Activated CD4-positive, alpha-beta T cell treated with anti-CD3 and anti-CD28 coated beads for 36 hours (primary cell): ENCODE results near the gene DCLK1. TPM values are rescaled to one million over a fixed set of nuclear protein-coding genes. Genes with fewer than 3 reads are reported as not detected.

Experiments used
- ATAC-seq: fragments of 200-7000 bp; cut with Tn5 transposase; one replicate; pipeline ENCODE4 v1.10.0; 2021; ENCODE audit warnings: mild to moderate bottlenecking, moderate library complexity
- CTCF ChIA-PET: fragments of 350-600 bp; sonication (Branson Sonifier 250); formaldehyde crosslinking; loops from one replicate; lab custom pipeline; 2021; ENCODE audit warnings: antibody characterized with exemption; lab: Charles Lee
- POLR2A ChIA-PET: fragments of 350-600 bp; sonication (Branson Sonifier 250); formaldehyde crosslinking; loops from one replicate; lab custom pipeline; 2021; ENCODE audit warnings: antibody characterized with exemption, inconsistent platforms; lab: Charles Lee
- DNase-seq: peaks from one replicate; pipeline ENCODE4 v3.0.0-alpha.2; 2020
- H3K27ac Mint-ChIP-seq: one replicate; pipeline ENCODE4 v1.8.0; 2021; ENCODE audit warnings: mixed read lengths
- H3K27me3 Mint-ChIP-seq: one replicate; pipeline ENCODE4 v1.8.0; 2021; ENCODE audit warnings: mixed read lengths
- H3K36me3 Mint-ChIP-seq: one replicate; pipeline ENCODE4 v1.8.0; 2021; ENCODE audit warnings: low read depth, mixed read lengths
- H3K4me1 Mint-ChIP-seq: one replicate; pipeline ENCODE4 v1.8.0; 2021; ENCODE audit warnings: mixed read lengths
- H3K4me3 Mint-ChIP-seq: one replicate; pipeline ENCODE4 v1.8.0; 2021; ENCODE audit warnings: mild to moderate bottlenecking, moderate library complexity, mixed read lengths
- H3K9me3 Mint-ChIP-seq: one replicate; pipeline ENCODE4 v1.8.0; 2021; ENCODE audit warnings: low read depth, mixed read lengths
- intact Hi-C, 2 experiments: fragments of 100-400 bp; cut with DNase I in 1 of 2; cut with micrococcal nuclease in 1 of 2; formaldehyde crosslinking; loops; one replicate each; pipeline versions ENCODE4 v1.14.2 to v1.15.1; 2022 to 2024; cut with DNase I, micrococcal nuclease
- total RNA-seq, 2 experiments: library from RNA; stranded (reverse); gene quantifications; one replicate each; pipeline ENCODE4 v1.2.3, GENCODE V29; 2021

Gene DCLK1
- total RNA-seq, 2 experiments from 2014 or later, result not detected

DNA sequence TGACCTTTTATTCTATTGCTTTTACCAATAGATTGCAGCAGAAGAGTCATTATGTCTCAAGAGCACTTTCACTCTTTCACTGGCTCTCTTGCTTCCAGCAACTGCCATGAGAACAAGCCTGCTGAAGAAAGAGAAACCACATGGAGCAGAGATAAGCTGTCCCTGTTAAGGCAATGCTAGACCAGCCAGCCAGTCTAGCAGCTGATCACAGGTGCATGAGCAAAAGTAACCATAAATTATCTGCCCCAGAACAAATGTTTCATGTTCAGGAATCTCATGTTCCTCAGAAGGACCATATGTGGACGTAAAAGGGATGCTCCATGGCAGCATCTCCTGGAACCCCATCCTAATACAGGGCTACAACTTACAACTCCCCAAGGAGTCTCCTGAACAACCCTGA is 20.4 kb upstream of the DCLK1 start:
- Mint-ChIP-seq H3K4me1 (no peaks in the 10 kb centered on the region), H3K4me3 (no peak overlapping the region)

DNA sequence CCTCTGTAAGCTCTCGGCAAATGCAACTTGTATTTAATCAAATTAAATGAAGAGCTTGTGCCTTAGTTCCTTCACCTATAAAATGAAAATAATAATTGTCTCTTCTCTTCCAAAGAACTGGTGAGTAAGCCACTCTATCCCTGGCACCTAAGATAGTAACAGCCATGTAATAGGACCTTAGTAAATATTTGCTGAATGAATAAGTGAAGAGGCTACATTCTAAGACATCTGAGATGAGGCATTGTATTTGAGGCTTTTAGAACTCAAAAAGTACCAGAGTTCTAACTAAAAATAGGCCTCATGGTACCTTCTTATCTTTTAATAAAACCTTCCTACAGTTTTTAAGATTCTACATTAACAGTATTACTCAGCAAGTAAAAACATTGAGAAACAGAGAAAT is 17.3 kb upstream of the DCLK1 start:
- Mint-ChIP-seq H3K9me3 (peaks cover 5% of the 10 kb centered on the region), H3K27ac (no peak overlapping the region), H3K4me3 (no peak overlapping the region), H3K4me1 (no peaks in the 10 kb centered on the region), H3K27me3 (no peaks in the 10 kb centered on the region), H3K36me3 (no peaks in the 10 kb centered on the region)
- intact Hi-C loops, result no loop called here
- POLR2A ChIA-PET, result no interaction called here
- DNase-seq, result no peak
- CTCF ChIA-PET, result no interaction called here
- ATAC-seq, result no peak

More for the DNA sequence above, 20.4 kb upstream of the DCLK1 start:
- no peak for ATAC-seq
- no peaks in the 10 kb centered on the region for H3K36me3 Mint-ChIP-seq
- H3K27ac Mint-ChIP-seq, result no peak overlapping the region
- ChIA-PET POLR2A (no interaction called here), CTCF (no interaction called here)
- intact Hi-C loops, result no loop called here
- peaks cover 5% of the 10 kb centered on the region for H3K9me3 Mint-ChIP-seq
- DNase-seq, result no peak
- peaks cover 11% of the 10 kb centered on the region for H3K27me3 Mint-ChIP-seq

DNA sequence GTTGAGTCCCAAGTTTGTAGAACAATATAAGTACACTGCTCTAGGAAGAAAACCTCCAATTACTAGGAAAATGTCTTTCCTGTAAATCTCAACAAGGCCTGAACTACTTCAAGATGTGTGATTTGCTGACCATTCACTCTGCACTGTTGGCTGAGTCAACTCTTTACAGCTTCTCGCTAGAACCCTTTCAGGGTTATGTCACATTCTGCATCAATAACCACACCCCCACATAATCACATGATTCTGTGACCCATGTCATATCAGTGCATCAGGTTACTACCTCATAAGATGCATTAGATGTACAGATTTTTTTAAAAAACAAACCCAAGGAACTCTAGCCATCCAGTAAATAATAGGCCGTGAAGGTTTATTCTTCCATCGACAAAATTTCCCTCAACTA is 16.1 kb upstream of the DCLK1 start:
- H3K4me1 Mint-ChIP-seq, result no peaks in the 10 kb centered on the region
- H3K4me3 Mint-ChIP-seq, result no peak overlapping the region
- H3K27me3 Mint-ChIP-seq, result no peaks in the 10 kb centered on the region
- no peaks in the 10 kb centered on the region for H3K36me3 Mint-ChIP-seq
- H3K9me3 Mint-ChIP-seq, result peaks cover 5% of the 10 kb centered on the region
- DNase-seq, result no peak
- ChIA-PET CTCF (no interaction called here), POLR2A (no interaction called here)
- ATAC-seq, result no peak
- H3K27ac Mint-ChIP-seq, result no peak overlapping the region
- intact Hi-C loops, result no loop called here

DNA sequence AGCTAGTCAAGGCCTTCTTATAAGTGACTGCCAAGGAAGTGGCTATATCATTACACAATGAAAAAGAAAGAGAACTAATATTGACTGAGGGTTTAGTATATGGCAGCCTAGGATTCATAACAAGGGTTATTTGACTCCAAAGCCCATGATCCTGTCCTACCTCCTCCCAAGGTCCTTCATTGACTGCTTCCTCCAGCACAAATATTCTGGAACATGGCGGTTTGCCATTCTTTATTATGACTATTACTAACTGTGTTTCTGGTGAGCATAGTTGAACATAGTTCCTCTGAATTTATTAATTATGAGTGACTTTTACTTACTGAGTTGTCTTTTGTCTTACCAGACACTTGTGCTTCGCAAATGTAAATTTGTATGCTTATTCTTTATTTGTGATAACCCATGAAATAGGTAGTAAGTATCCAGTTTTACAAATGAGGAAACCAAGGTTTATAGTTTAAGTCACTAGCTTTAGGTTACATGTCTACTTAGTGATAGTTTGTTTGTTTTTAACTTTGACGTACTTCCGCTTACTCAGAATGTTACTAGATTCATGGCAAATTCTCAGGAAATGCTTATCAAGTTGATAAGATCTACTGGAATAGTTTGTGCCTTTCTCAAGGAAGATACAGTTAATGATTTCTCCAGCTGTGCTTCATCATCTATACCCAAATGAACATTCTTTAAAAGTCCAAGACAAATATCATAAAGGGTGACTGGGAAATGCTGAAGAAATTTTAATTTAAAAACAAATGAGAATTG is 15.5 kb upstream of the DCLK1 start:
- intact Hi-C loops, result no loop called here
- H3K36me3 Mint-ChIP-seq, result no peaks in the 10 kb centered on the region
- H3K4me3 Mint-ChIP-seq, result no peak overlapping the region
- ATAC-seq, result no peak
- H3K4me1 Mint-ChIP-seq, result no peaks in the 10 kb centered on the region
- H3K9me3 Mint-ChIP-seq, result peaks cover 5% of the 10 kb centered on the region
- DNase-seq, result no peak
- CTCF ChIA-PET, result interaction anchor here (0.9 kb wide), 1 partner anchor 112 kb away, joined by 3 read pairs; no protein-coding TSS in a partner anchor
- no peak overlapping the region for H3K27ac Mint-ChIP-seq
- no peaks in the 10 kb centered on the region for H3K27me3 Mint-ChIP-seq
- POLR2A ChIA-PET, result no interaction called here

DNA sequence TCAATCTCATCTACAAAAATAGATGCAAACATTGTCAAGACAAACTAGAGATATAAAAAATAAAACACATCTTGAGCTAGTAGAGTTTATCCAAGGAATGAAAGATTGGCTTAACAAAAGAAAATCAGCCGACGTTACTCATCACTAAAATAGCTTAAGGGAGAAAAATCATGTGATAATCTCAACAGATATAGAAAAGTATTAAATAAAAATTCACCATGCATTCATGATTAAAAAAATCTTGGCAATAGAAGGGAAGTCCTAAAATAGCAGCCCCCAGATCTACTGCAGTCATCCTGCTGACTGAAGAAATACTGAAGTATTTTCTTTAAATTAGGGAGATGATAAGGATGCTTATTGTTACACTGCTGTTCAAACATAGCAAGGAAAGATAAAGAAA is 12.6 kb upstream of the DCLK1 start:
- no peak for ATAC-seq
- DNase-seq, result no peak
- intact Hi-C loops, result no loop called here
- Mint-ChIP-seq H3K4me1 (no peaks in the 10 kb centered on the region), H3K9me3 (peaks cover 2% of the 10 kb centered on the region), H3K27me3 (peaks cover 3% of the 10 kb centered on the region), H3K27ac (no peak overlapping the region), H3K4me3 (no peak overlapping the region), H3K36me3 (no peaks in the 10 kb centered on the region)
- POLR2A ChIA-PET, result no interaction called here
- CTCF ChIA-PET, result no interaction called here

DNA sequence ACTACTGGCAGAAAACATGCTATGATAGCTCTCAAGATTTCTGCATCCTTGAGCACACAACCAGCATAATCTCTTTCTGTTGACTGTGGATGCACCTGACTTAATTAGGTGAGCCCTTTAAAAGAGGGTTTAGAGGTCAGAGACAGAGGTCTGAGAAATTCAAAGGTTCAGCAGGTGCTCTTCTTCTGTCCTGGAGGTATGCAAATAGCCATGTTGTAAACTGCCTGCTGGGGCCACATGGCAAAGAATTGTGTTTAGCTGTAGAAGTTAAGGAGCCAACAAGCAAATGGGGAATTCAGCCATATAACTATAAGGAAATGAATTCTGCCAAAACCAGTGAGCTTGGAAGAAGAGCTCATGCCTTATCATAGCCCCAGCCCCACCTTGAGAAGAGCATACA is 11.6 kb upstream of the DCLK1 start:
- CTCF ChIA-PET, result interaction anchor here (0.6 kb wide), 1 partner anchor 48 kb away, joined by 3 read pairs; no protein-coding TSS in a partner anchor
- peaks cover 2% of the 10 kb centered on the region for H3K9me3 Mint-ChIP-seq

DNA sequence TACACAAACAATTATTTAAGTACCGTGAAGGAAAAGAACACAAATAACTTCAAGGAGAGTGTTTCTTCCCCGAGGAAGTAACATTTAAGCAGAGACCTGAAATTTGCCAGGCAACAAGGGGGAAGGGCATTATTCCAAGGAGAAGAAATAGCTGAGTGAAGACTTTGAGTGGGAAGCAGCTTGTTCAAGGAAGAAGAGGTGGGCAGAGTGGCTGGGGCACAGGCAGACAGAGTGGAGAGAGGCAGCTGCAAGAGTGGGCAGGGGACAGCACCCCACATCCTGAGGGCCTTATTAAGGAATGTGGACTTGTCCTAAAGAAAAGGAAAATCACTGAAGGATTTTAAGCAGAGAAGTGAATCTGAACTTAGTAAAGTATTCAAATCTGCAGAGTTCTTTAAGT is 4.7 kb upstream of the DCLK1 start:
- DNase-seq (no peak), ATAC-seq (no peak)
- intact Hi-C loops, result no loop called here
- H3K9me3 Mint-ChIP-seq, result peaks cover under 1% of the 10 kb centered on the region
- CTCF ChIA-PET, result no interaction called here
- H3K27ac Mint-ChIP-seq, result no peak overlapping the region
- peaks cover 18% of the 10 kb centered on the region for H3K27me3 Mint-ChIP-seq
- H3K36me3 Mint-ChIP-seq, result no peaks in the 10 kb centered on the region
- no peaks in the 10 kb centered on the region for H3K4me1 Mint-ChIP-seq
- POLR2A ChIA-PET, result no interaction called here
- no peak overlapping the region for H3K4me3 Mint-ChIP-seq

More for the DNA sequence above, 11.6 kb upstream of the DCLK1 start:
- Mint-ChIP-seq H3K4me3 (no peak overlapping the region), H3K4me1 (no peaks in the 10 kb centered on the region), H3K27ac (no peak overlapping the region), H3K27me3 (peaks cover 3% of the 10 kb centered on the region), H3K36me3 (no peaks in the 10 kb centered on the region)
- POLR2A ChIA-PET, result no interaction called here
- ATAC-seq (no peak), DNase-seq (no peak)
- intact Hi-C loops, result no loop called here

DNA sequence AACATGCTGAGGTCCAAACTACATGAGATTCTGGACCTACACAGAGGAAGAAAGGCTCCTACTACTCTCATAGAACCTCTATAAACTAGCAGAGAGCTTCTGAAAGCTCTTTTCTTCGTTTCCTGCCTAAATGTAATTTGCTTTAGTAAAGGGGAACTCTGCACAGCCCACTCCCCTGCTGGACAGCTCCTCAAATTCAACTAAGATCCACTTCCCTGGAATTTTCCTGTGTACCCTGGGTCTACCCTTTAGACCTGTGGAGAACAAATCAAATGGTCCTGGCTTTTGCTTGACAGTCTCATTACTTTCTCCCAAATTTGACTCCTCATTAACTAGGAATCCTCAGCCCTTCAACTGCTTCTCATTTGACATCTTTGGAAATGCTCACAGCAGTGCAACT is 3.5 kb upstream of the DCLK1 start:
- no peak overlapping the region for H3K4me3 Mint-ChIP-seq

DNA sequence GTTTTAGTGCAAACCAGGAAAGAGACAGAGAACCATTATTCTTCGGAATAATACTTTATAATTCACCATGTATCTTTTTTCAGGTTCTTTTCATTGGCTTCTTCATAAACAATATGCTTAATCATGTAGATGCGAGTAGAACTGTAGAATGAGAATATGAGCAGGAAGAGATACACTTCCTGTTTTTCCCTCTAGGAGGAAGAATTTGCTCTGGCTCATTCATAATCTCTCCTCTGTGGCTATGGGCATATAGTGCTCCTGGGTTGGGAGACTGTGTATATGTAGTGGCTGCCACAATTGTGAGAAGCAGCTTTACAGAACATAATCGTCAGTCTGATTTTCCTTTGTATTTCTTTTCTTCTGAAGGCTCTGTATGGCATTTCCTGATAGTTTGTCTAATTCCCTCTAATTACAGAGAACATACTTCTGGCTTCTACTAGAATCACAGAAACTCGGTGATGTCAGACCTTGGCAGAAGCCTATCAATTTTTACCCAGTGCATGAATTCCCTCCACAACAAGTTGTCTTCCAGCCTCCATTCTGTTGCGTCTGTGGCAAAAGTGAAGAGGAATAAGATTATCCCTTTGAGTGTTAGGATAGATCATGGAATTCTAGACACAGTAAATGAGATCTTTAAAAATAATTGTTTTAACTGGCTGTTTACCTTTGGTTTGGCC is 2.9 kb upstream of the DCLK1 start:
- ATAC-seq (no peak), DNase-seq (no peak)
- no peaks in the 10 kb centered on the region for H3K9me3 Mint-ChIP-seq
- intact Hi-C loops, result no loop called here
- ChIA-PET CTCF (no interaction called here), POLR2A (no interaction called here)
- peaks cover 26% of the 10 kb centered on the region for H3K27me3 Mint-ChIP-seq
- no peak overlapping the region for H3K27ac Mint-ChIP-seq
- no peaks in the 10 kb centered on the region for H3K36me3 Mint-ChIP-seq
- H3K4me1 Mint-ChIP-seq, result no peaks in the 10 kb centered on the region
- no peak overlapping the region for H3K4me3 Mint-ChIP-seq

More for the DNA sequence above, 3.5 kb upstream of the DCLK1 start:
- intact Hi-C loops, result no loop called here
- POLR2A ChIA-PET, result no interaction called here
- CTCF ChIA-PET, result no interaction called here
- Mint-ChIP-seq H3K4me1 (no peaks in the 10 kb centered on the region), H3K27me3 (peaks cover 23% of the 10 kb centered on the region), H3K27ac (no peak overlapping the region), H3K36me3 (no peaks in the 10 kb centered on the region), H3K9me3 (no peaks in the 10 kb centered on the region)
- DNase-seq, result no peak
- ATAC-seq, result no peak

DNA sequence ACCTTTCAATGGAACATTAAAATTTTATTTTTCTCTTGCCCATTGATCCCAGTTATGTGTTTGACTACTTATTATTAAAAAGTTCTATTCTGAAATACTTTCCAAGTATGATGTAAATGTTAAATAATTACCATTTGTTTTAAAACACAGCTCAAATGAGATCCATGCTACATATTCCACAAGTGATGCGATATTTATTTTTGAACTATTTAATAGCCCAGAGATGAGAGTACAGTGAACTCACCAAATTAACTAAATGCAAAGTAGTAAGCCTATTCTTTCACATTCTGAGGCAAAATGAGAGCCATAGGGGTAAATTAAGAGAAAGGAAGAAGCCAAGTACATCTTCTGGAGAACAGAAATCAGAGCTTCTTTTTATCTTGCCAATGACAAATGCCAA is 1.2 kb upstream of the DCLK1 start:
- ATAC-seq, result no peak
- ChIA-PET CTCF (interaction anchor here (0.7 kb wide), 1 partner anchor 40 kb away, joined by 3 read pairs; no protein-coding TSS in a partner anchor), POLR2A (no interaction called here)
- H3K4me3 Mint-ChIP-seq, result no peak overlapping the region
- no peak for DNase-seq
- no peaks in the 10 kb centered on the region for H3K9me3 Mint-ChIP-seq
- H3K4me1 Mint-ChIP-seq, result no peaks in the 10 kb centered on the region
- H3K27me3 Mint-ChIP-seq, result peaks cover 26% of the 10 kb centered on the region
- no peaks in the 10 kb centered on the region for H3K36me3 Mint-ChIP-seq
- intact Hi-C loops, result no loop called here
- no peak overlapping the region for H3K27ac Mint-ChIP-seq

DNA sequence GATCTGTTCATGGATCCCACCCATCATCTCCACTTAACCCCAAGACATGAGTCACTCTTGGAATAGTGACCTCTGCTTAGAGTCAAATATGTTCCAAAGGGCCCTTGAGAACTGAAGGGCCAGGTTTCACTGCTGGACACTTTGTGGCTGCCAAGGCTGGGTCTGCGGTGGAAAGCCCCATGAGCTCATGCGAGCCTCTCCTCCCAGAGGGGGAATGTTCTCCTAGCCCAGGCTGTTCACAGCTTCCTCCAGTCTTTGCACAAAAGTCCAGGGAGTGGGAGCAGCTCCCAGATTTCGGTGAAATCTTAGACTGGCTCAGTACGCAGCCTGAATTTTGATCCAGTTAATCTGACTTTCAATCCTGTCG is 732 bp upstream of the DCLK1 start:
- intact Hi-C loops, result no loop called here
- Mint-ChIP-seq H3K4me1 (no peaks in the 10 kb centered on the region), H3K4me3 (no peak overlapping the region), H3K27ac (no peak overlapping the region), H3K36me3 (no peaks in the 10 kb centered on the region), H3K27me3 (peaks cover 26% of the 10 kb centered on the region), H3K9me3 (no peaks in the 10 kb centered on the region)
- no peak for DNase-seq
- no peak for ATAC-seq
- POLR2A ChIA-PET, result no interaction called here
- CTCF ChIA-PET, result interaction anchor here (0.7 kb wide), 1 partner anchor 40 kb away, joined by 3 read pairs; no protein-coding TSS in a partner anchor
